Liver (tissue), 9 donors: ENCODE data around the gene EZH1. TPM values are rescaled to one million over a fixed set of nuclear protein-coding genes. Genes with fewer than 3 reads are reported as not detected.

Experiments
- DNase-seq: peaks from one replicate; pipeline ENCODE4 v3.0.0-alpha.2; 2017; ENCODE audit warnings: low spot score
- H3K27ac ChIP-seq, 2 donors: one replicate each; pipeline ENCODE4 v1.7.0; 2013; ENCODE audit warnings: inconsistent platforms in 2 of 2, low read length in 2 of 2, control low read depth in 1 of 2, low read depth in 1 of 2, mild to moderate bottlenecking in 1 of 2
- H3K27me3 ChIP-seq, 4 donors: one replicate each; pipeline versions ENCODE4 v1.6.1 to v1.7.0; 2013; ENCODE audit warnings: low read length in 3 of 4, inconsistent platforms in 1 of 4, mild to moderate bottlenecking in 1 of 4, moderate library complexity in 1 of 4; ENCODE audit not compliant: control insufficient read depth in 4 of 4, insufficient read depth in 4 of 4
- H3K36me3 ChIP-seq, 4 donors: one replicate each; pipeline versions ENCODE4 v1.6.1 to v1.7.0; 2013; ENCODE audit warnings: low read length in 3 of 4, mild to moderate bottlenecking in 3 of 4, low read depth in 1 of 4, moderate library complexity in 1 of 4; ENCODE audit not compliant: control insufficient read depth in 4 of 4, insufficient read depth in 3 of 4
- H3K4me1 ChIP-seq, 4 donors: one replicate each; pipeline versions ENCODE4 v1.6.1 to v1.7.0; 2013; ENCODE audit warnings: low read length in 3 of 4, mild to moderate bottlenecking in 3 of 4, moderate library complexity in 1 of 4; ENCODE audit not compliant: control insufficient read depth in 4 of 4, insufficient read depth in 4 of 4
- H3K4me3 ChIP-seq, 3 donors: one replicate each; pipeline versions ENCODE4 v1.6.1 to v1.7.0; 2013; ENCODE audit warnings: low read length in 3 of 3, control low read depth in 1 of 3, low read depth in 1 of 3, mild to moderate bottlenecking in 1 of 3
- H3K9ac ChIP-seq, 2 donors: one replicate each; pipeline ENCODE4 v1.7.0; 2013; ENCODE audit warnings: low read length in 2 of 2, mild to moderate bottlenecking in 2 of 2, moderate library complexity in 2 of 2, control low read depth in 1 of 2, low read depth in 1 of 2
- H3K9me3 ChIP-seq, 4 donors: one replicate each; pipeline versions ENCODE4 v1.6.1 to v1.7.0; 2013; ENCODE audit warnings: low read length in 3 of 4; ENCODE audit not compliant: control insufficient read depth in 4 of 4
- ATF3 ChIP-seq: IDR thresholded peaks from 2 replicates; pipeline ENCODE4 v1.6.1; 2016; ENCODE audit warnings: antibody characterized with exemption
- CTCF ChIP-seq: fragments of 150-350 bp; IDR thresholded peaks from 2 replicates; pipeline ENCODE4 v1.5.1; 2017; ENCODE audit warnings: improper control_type of control experiment, low read depth, low read length; ENCODE audit not compliant: missing input control
- EGR1 ChIP-seq, 2 donors: IDR thresholded peaks; 2 replicates each; pipeline ENCODE4 v1.6.1; 2016 to 2018; ENCODE audit warnings: antibody characterized with exemption in 2 of 2, low read depth in 2 of 2
- FOXA1 ChIP-seq: IDR thresholded peaks from 2 replicates; pipeline ENCODE4 v1.6.1; 2016; ENCODE audit warnings: antibody characterized with exemption
- FOXA2 ChIP-seq: IDR thresholded peaks from 2 replicates; pipeline ENCODE4 v1.6.1; 2016; ENCODE audit warnings: antibody characterized with exemption
- GABPA ChIP-seq, 2 donors: IDR thresholded peaks in 1 of 2; conservative IDR thresholded peaks in 1 of 2; 2 replicates each; pipeline ENCODE4 v1.6.1; 2016; ENCODE audit warnings: antibody characterized with exemption in 2 of 2, mild to moderate bottlenecking in 1 of 2, moderate library complexity in 1 of 2
- HNF4A ChIP-seq, 2 donors: conservative IDR thresholded peaks; 2 replicates each; pipeline ENCODE4 v1.6.1; 2016; ENCODE audit warnings: antibody characterized with exemption in 2 of 2, mild to moderate bottlenecking in 2 of 2
- HNF4G ChIP-seq: IDR thresholded peaks from 2 replicates; pipeline ENCODE4 v1.6.1; 2016; ENCODE audit warnings: antibody characterized with exemption
- JUND ChIP-seq, 2 donors: IDR thresholded peaks; 2 replicates each; pipeline ENCODE4 v1.6.1; 2016; ENCODE audit warnings: antibody characterized with exemption in 2 of 2
- MAX ChIP-seq: IDR thresholded peaks from 2 replicates; pipeline ENCODE4 v1.6.1; 2016; ENCODE audit warnings: antibody characterized with exemption
- NR2F2 ChIP-seq: IDR thresholded peaks from 2 replicates; pipeline ENCODE4 v1.6.1; 2016; ENCODE audit warnings: antibody characterized with exemption
- RAD21 ChIP-seq, 2 donors: IDR thresholded peaks; 2 replicates each; pipeline ENCODE4 v1.6.1; 2016; ENCODE audit warnings: antibody characterized with exemption in 2 of 2, mild to moderate bottlenecking in 2 of 2
- REST ChIP-seq: IDR thresholded peaks from 2 replicates; pipeline ENCODE4 v1.6.1; 2016; ENCODE audit warnings: antibody characterized with exemption, mild to moderate bottlenecking
- RXRA ChIP-seq, 2 donors: IDR thresholded peaks; 2 replicates each; pipeline ENCODE4 v1.6.1; 2017 to 2018; ENCODE audit warnings: antibody characterized with exemption in 2 of 2, mild to moderate bottlenecking in 1 of 2
- SP1 ChIP-seq: IDR thresholded peaks from 2 replicates; pipeline ENCODE4 v1.6.1; 2018; ENCODE audit warnings: antibody characterized with exemption, mild to moderate bottlenecking
- TAF1 ChIP-seq: conservative IDR thresholded peaks from 2 replicates; pipeline ENCODE4 v1.6.1; 2016; ENCODE audit warnings: antibody characterized with exemption, mild to moderate bottlenecking
- YY1 ChIP-seq: IDR thresholded peaks from 2 replicates; pipeline ENCODE4 v1.6.1; 2016; ENCODE audit warnings: antibody characterized with exemption, mild to moderate bottlenecking
- ZBTB33 ChIP-seq: IDR thresholded peaks from 2 replicates; pipeline ENCODE4 v1.6.1; 2016; ENCODE audit warnings: antibody characterized with exemption
- WGBS: extraction: QIAGEN DNeasy Blood & Tissue Kit; methylation state at CpG from one replicate; pipeline ENCODE4 v1.1.7; 2013; 5-methylcytosine and 5-hydroxymethylcytosine counted together
- polyA plus RNA-seq, 2 donors: library from polyadenylated mRNA; stranded (reverse) in 1 of 2; unstranded in 1 of 2; fragments of 200-250 nt in 1 of 2; fragments of >200 nt in 1 of 2; fragmentation: Nextera tagmentation in 1 of 2; extraction: Ambion mirVana in 1 of 2; gene quantifications; one replicate each; pipeline versions ENCODE4 v1.2.1 to v1.2.3, GENCODE V29; 2013 to 2015
- total RNA-seq, 2 donors: library from RNA; depleted of rRNA; stranded (reverse); fragments of >200 nt; gene quantifications; one replicate each; pipeline ENCODE4 v1.2.3, GENCODE V29; 2014
- donor health status: healthy.
- donor health status: healthy.
- donor health status: healthy.
- donor health status: healthy.
- donor health status: healthy.

The EZH1 gene
- total and polyA plus RNA-seq, 4 donors: 4.3 to 18.3 (median 10.9) TPM

- Histone ChIP-seq H3K27ac (no peak overlapping the region), H3K4me3 (no peak overlapping the region), H3K9ac (no peak overlapping the region), H3K4me1 (peaks cover 0 to 4% (median 0%) of the 10 kb centered on the region in 4 donors), H3K9me3 (no peaks in the 10 kb centered on the region), H3K36me3 (no peaks in the 10 kb centered on the region), H3K27me3 (no peaks in the 10 kb centered on the region)
- TF ChIP-seq CTCF: no peak
- TF ChIP-seq RAD21 (IDR thresholded peaks at IDR 0.05): no peak
- no peak for TF ChIP-seq FOXA2
- TF ChIP-seq RXRA (IDR thresholded peaks at IDR 0.05): no peak
- no peak for TF ChIP-seq TAF1
- no peak for TF ChIP-seq HNF4A (conservative IDR thresholded peaks at IDR 0.05)
- 92% methylated on average over 11 of the region's 11 CpGs for WGBS
- DNase-seq: no peak
Measured at GRCh38 chr17:42787266-42787665, 42.4 kb upstream of the EZH1 start.

GRCh38 chr17:42784811-42785592 lies 40.2 kb upstream of the EZH1 start:
- Histone ChIP-seq H3K4me1 (peaks cover 2 to 12% (median 8%) of the 10 kb centered on the region in 4 donors), H3K27me3 (peaks cover 0 to 6% (median 0%) of the 10 kb centered on the region in 4 donors), H3K9me3 (no peaks in the 10 kb centered on the region), H3K27ac (no peak overlapping the region), H3K36me3 (no peaks in the 10 kb centered on the region), H3K9ac (no peak overlapping the region), H3K4me3 (no peak overlapping the region)
- WGBS: 67% methylated on average over 52 of the region's 52 CpGs
- DNase-seq: no peak
- no peak for TF ChIP-seq ATF3
- no peak for TF ChIP-seq CTCF
- TF ChIP-seq EGR1 (IDR thresholded peaks at IDR 0.05; ENCODE audit: low read depth in 2 of 2): no peak
- no peak for TF ChIP-seq MAX
- no peak for TF ChIP-seq HNF4A (conservative IDR thresholded peaks at IDR 0.05)
- TF ChIP-seq JUND (IDR thresholded peaks at IDR 0.05): no peak
- TF ChIP-seq FOXA1: no peak
- TF ChIP-seq RXRA (IDR thresholded peaks at IDR 0.05): no peak
- no peak for TF ChIP-seq NR2F2
- TF ChIP-seq YY1: no peak
- no peak for TF ChIP-seq GABPA (IDR thresholded peaks at IDR 0.05 in 1 of 2, conservative IDR thresholded peaks at IDR 0.05 in 1 of 2)
- TF ChIP-seq ZBTB33: no peak
- TF ChIP-seq REST: no peak
- no peak for TF ChIP-seq RAD21 (IDR thresholded peaks at IDR 0.05)
- TF ChIP-seq SP1: no peak
- no peak for TF ChIP-seq FOXA2
- TF ChIP-seq TAF1: no peak
- no peak for TF ChIP-seq HNF4G
